Activated CD8-positive, alpha-beta memory T cell treated with anti-CD3 and anti-CD28 coated beads for 1 hour (primary cell): ENCODE measurements around the gene SPACA1.
"Not testable (repeated sequence)": the region's sequence is repeated elsewhere in the genome, so short reads cannot be mapped to it uniquely, and the experiment has no call there.

Experiments used
- DNase-seq, 2 donors: peaks; one replicate each; pipeline ENCODE4 v3.0.0-alpha.2; 2020; ENCODE audit warnings: low read depth in 1 of 2; ENCODE audit errors: extremely low read depth in 1 of 2

Gene SPACA1

GRCh38 chr6:88047510-88048150 is at the start of gene SPACA1:
SPACA1 (plus strand) TSS chr6:88047841; CDS start chr6:88047906, 65 bp downstream.
- DNase-seq = no peak

- no peak for DNase-seq
These were observed 46.9 kb upstream of the SPACA1 start for GRCh38 chr6:88000713-88001112.

- not testable (repeated sequence) for DNase-seq
These were observed 46.4 kb upstream of the SPACA1 start for GRCh38 chr6:88001279-88001678.

GRCh38 chr6:88004707-88005106 is 42.9 kb upstream of the SPACA1 start:
- DNase-seq = no peak

- no peak for DNase-seq
These were observed 41.1 kb upstream of the SPACA1 start for GRCh38 chr6:88006557-88006956.

GRCh38 chr6:88008411-88008810 is 39.2 kb upstream of the SPACA1 start:
- DNase-seq = no peak

GRCh38 chr6:88008831-88009231 is 38.8 kb upstream of the SPACA1 start:
- DNase-seq = no peak

GRCh38 chr6:88013015-88013414 is 34.6 kb upstream of the SPACA1 start:
- DNase-seq = no peak

- no peak for DNase-seq
These were observed 34.1 kb upstream of the SPACA1 start for GRCh38 chr6:88013554-88013953.

- DNase-seq = no peak
These were observed 27.2 kb upstream of the SPACA1 start for GRCh38 chr6:88020439-88020838.

- DNase-seq = no peak
These were observed 22.9 kb upstream of the SPACA1 start for GRCh38 chr6:88024696-88025095.

- no peak for DNase-seq
These were observed 16.1 kb upstream of the SPACA1 start for GRCh38 chr6:88031550-88031949.

- no peak for DNase-seq
These were observed 3.1 kb upstream of the SPACA1 start for GRCh38 chr6:88044530-88044929.

GRCh38 chr6:88045521-88046136 is 2.0 kb upstream of the SPACA1 start:
- DNase-seq = no peak

GRCh38 chr6:88048578-88048977 is 937 bp downstream of the SPACA1 start:
- no peak for DNase-seq

GRCh38 chr6:88050140-88050818 is 2.6 kb downstream of the SPACA1 start:
- DNase-seq = no peak

- no peak for DNase-seq
These were observed 11.6 kb downstream of the SPACA1 start for GRCh38 chr6:88059191-88059590.

GRCh38 chr6:88062376-88062775 is 14.7 kb downstream of the SPACA1 start:
- no peak for DNase-seq

GRCh38 chr6:88072462-88072861 is 24.8 kb downstream of the SPACA1 start:
- no peak for DNase-seq

- no peak for DNase-seq
These were observed 27.1 kb downstream of the SPACA1 start for GRCh38 chr6:88074791-88075190.

GRCh38 chr6:88077305-88077704 is 29.7 kb downstream of the SPACA1 start:
- DNase-seq = no peak

GRCh38 chr6:88086792-88087191 is 39.2 kb downstream of the SPACA1 start:
- no peak for DNase-seq
